NCI-H524 treated with DMSO at 0.1 percent for 48 hours (cell line): ENCODE results near the gene CCDC88A.
"Not testable (repeated sequence)": the region's sequence is repeated elsewhere in the genome, so short reads cannot be mapped to it uniquely, and the experiment has no call there.

Experiments
- DNase-seq: peaks from one replicate; lab custom pipeline; 2025; lab: John Stamatoyannopoulos, UW

Gene CCDC88A

DNA sequence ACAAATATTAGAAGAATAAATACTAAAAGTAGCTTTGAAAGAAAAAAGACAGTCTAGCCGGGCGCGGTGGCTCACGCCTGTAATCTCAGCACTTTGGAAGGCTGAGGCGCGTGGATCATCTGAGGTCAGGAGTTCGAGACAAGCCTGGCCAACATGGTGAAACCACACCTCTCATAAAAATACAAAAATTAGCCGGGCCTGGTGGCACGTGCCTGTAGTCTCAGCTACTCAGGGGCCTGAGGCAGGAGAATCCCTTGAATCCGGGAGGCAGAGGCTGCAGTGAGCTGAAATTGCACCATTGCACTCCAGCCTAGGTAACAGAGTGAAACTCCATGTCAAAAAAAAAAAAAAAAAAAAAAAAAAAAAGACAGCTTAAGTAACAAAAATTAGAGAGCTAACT, 34.1 kb downstream of the CCDC88A start:
- not testable (repeated sequence) for DNase-seq

- DNase-seq = no peak
Observed at GRCh38 chr2:55384786-55385185, 34.9 kb downstream of the CCDC88A start.

- DNase-seq = no peak
Observed at GRCh38 chr2:55371376-55371775, 48.3 kb downstream of the CCDC88A start.

DNA sequence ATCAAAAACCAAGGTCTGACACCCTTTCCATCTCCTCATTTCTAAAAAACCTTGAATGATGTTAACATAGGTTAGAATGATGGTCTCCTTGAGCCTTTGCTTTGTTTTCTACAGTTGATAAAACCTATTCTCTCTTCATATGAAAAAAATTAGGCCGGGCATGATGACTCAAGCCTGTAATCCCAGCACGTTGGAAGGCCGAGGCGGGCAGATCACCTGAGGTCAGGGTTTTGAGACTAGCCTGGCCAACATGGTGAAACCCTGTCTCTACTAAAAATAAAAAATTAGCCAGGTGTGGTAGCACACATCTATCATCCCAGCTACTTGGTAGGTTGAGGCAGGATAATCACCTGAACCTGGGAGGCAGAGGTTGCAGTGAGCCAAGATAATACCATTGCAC, 49.4 kb downstream of the CCDC88A start:
- DNase-seq = no peak

- no peak for DNase-seq
Observed at GRCh38 chr2:55365303-55365702, 54.4 kb downstream of the CCDC88A start.

GRCh38 chr2:55364189-55365055, 55.2 kb downstream of the CCDC88A start:
- no peak for DNase-seq

DNA sequence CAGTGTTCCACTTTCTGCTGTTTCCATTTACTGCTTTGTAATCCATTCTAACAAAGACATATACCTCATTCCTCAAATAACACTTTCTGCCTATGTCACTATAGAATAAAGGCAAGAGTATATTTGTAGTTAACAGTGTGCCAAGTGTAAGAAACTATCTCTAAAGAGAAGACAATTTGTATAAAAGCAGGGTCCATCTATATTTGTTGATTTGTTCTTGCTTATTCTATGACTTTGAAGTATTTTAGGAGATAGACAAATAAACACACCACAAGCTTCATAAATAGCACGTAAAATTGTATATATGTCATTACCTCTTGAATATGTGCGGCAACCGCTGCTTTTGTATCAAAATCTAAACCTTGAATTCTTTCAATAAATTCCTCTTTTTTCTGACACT, 56.0 kb downstream of the CCDC88A start:
- no peak for DNase-seq

GRCh38 chr2:55361465-55362189, 58.0 kb downstream of the CCDC88A start:
- no peak for DNase-seq

DNA sequence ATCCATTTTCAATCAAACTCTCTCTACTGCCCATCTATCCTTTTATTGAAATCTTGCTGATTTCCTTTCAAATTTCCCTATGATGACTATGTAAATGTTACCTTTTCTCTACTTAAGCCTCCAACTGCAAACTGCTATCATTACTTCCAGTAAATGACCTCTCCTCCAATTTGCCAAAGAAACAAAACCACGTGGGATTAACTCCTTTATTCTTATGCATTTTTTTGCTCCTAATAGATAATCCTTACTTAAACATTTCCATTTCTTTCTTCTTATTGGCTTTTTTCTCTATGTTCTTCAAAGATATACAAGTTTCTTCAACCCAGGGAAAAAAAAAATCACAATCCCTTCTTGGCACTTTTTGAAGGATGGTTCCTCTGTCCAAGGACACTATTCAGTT, 61.2 kb downstream of the CCDC88A start:
- no peak for DNase-seq

GRCh38 chr2:55357927-55358326, 61.7 kb downstream of the CCDC88A start:
- no peak for DNase-seq

- DNase-seq = no peak
Observed at GRCh38 chr2:55357164-55357563, 62.5 kb downstream of the CCDC88A start.

GRCh38 chr2:55356136-55356535, 63.5 kb downstream of the CCDC88A start:
- not testable (repeated sequence) for DNase-seq

DNA sequence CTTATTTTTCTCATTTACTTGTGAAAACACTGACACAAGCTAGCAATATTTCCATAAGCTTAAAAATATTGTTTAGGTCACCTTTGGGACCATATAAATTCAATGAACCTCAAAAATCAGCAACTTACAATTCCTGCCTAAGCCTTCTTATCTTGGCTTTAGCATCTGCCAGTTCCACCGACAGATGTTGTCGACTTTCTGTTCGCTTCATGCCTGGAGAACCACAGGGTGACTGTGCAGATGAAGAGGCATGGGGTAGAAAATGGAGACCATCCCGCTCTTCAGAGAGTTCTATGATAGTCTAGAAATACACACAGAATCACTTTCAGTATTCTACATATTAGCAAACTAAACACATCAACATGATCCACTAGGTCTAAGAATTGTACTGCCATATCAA, 64.2 kb downstream of the CCDC88A start:
- DNase-seq = peak; percentile 48

DNA sequence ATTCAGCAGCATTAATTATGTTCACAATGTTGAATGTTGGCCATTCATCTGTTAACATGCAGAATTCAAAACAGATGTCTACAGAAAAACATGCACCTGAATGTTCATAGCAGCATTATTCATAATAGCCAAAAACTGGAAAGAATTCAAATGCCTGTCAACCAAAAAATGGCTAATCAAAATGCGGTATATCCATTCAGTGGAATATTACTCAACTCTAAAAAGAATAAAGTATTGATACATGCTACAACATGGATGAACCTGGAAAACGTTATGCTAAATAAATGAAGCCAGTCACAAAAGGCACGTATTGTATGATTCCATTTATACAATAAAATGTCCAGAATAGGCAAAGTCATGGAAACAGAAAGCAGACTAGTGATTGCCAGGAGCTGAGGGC, 68.0 kb downstream of the CCDC88A start:
- no peak for DNase-seq

GRCh38 chr2:55345064-55345463, 74.6 kb downstream of the CCDC88A start:
- no peak for DNase-seq

GRCh38 chr2:55338268-55338667, 81.4 kb downstream of the CCDC88A start:
- DNase-seq = no peak

- no peak for DNase-seq
Observed at GRCh38 chr2:55334728-55335127, 84.9 kb downstream of the CCDC88A start.

DNA sequence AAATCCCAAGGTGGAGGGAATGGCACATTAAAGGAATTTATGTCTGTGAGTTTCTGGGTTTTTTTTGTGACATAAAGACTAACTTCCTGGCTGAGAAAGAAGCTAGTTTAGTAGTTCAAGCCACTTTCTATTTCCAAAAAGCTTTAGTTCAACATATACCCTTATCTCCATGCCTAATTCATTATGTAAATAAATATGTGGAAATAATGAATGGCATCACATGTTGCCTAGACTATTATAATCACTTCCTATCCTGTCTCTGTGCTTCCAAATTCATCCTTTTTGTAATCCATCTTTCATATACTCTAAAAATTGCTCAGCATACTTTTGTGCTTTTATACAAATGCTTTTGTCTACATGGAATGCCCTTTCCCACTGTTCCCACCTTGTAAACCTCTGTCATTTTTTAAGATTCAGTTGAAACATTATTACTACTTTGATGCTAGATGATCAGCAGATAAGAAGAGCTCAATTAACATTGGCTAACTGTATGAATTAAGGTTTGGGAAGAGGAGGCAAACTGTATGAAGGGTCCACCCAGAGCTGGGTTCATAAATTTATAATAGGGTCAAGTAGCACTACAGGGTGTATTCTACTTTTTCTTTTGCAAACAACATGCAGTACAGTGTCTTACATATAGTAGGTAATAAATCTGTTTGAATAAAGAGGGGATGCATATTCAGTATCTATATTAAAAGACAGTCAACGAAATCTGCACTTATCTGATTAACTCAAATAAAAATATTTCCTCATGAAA, 88.9 kb downstream of the CCDC88A start:
- DNase-seq = no peak

DNA sequence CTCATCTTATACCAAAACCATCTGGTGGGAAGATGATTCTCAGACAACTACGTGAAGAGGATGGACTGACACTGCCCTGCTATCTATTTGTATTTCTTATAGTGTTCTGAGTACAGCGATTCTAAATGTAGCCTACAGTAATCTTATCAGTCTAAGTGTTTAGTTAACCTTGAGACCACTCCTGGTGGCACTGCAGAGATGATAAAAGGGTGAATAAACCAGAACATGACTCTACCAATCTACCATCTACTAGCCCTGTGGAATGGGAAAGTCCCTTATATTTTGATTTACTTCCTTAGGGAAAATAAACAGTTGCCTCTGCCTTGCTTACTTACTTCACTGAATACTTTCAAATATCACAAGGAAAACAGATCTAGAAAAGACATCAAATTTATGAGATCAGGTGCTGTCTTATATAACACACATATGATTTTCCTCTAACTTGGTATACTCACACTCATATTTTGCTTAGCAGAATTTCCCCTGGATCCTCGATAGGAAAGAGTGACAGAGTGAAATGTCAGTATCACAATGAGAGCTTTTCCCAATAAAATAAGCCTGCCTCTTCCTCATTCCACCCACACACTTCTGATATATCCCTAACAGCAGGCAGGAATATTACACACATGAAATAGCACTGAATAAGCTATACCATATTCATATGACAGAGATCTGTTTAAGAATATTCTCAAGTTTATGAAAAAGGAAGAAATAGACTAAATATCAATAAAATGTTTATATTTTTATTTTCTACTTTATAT, 92.0 kb downstream of the CCDC88A start:
- no peak for DNase-seq

DNA sequence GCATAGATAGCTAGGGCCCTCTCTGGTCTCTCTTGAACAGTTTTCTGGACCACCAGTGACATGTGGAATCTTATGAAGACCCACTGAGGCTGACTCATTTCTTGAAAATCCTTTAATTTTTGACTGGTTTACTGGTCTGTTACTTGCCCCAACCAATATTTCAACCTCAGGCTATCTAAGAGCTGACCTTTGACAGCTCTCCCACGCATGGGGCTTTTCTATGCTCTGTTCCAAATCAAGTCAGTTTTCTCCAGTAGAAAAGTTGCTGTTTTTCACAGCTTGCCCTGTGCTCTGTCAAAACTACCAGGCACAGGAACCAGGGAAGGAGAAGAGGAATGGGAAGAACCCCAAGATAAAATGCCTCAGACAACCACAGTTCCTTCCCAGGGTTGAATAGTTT, 104.7 kb downstream of the CCDC88A start:
- DNase-seq = no peak

DNA sequence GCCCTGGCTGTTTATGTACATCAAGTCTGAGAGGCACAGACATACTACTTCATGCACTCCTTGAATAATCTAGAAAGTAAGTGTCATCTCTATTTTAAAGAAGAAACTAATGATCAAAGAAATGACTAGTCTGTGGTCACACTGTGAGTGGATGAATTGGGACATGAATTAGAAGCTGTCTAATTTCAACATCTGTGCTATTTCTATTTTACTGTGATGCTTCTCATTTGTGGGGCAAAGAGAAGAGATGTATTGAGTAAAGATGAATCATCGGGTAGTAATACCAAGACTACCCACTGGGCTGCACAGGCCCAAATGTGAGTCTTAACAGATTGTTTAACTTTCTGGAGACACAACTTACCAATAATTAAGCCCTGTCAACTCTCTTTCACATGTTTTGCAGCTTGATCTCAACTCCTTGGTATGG, 108.2 kb downstream of the CCDC88A start:
- no peak for DNase-seq

DNA sequence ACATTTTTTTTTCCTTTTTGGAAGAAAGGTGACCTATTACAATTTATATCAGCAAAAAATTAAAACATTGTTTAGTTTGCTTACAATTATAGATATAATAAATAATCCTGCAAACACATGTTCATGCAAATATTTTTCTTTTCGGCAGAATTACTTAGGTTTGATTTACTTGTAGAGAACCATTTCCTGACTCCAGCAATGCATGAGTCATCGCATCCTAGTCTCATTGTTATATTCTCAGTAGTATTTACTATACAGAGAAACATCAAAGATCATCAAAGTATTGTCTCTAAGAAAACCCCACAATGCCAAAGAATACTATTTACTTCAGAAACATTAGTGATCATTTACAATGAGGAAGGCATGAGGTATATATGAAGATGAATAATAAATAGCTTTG, 110.2 kb downstream of the CCDC88A start:
- no peak for DNase-seq
